GM21786 (cell line): ENCODE results near the gene MAMDC2.
A peak's percentile ranks its signal among the peaks of the same experiment; 100 is the strongest.

Source experiments
- ATAC-seq: cut with Tn5 transposase; IDR thresholded peaks from one replicate; pipeline ENCODE4 v1.9.1; 2021; ENCODE audit not compliant: unreplicated experiment

Gene MAMDC2

DNA sequence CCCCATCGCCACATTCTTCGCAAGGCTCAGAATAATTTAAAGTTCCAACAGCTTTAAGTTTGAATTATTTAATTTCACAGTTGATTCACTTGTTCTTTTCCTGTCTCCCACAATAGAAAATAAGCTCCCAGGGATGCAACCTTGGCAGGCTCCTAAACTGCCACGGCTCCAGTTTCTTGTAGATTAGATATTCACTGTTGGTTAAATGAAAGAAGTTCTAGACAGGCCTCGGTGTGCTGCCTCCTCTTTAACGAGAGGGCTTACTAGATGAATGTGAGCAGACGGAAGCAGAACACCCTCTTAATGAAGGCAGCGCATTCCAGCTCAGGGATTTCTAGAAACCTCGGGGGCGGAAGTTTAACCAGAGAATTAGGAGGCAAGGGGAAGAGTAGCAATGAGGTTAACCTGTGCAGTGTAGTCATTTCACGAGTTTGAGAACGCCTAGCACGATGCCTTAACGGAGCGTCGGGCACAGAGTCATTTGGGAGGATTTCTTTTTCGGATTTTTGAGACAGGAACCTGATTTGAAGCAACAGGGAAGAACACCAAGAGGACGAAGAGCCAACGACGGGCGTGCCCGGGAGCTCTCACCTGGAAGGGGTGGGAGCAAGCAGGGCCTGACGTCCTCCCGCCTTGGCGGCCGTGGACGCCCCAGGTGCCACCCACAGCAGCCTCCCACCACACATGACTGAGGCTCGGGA, 214.5 kb downstream of the MAMDC2 start:
- ATAC-seq, result peak; percentile 34

DNA sequence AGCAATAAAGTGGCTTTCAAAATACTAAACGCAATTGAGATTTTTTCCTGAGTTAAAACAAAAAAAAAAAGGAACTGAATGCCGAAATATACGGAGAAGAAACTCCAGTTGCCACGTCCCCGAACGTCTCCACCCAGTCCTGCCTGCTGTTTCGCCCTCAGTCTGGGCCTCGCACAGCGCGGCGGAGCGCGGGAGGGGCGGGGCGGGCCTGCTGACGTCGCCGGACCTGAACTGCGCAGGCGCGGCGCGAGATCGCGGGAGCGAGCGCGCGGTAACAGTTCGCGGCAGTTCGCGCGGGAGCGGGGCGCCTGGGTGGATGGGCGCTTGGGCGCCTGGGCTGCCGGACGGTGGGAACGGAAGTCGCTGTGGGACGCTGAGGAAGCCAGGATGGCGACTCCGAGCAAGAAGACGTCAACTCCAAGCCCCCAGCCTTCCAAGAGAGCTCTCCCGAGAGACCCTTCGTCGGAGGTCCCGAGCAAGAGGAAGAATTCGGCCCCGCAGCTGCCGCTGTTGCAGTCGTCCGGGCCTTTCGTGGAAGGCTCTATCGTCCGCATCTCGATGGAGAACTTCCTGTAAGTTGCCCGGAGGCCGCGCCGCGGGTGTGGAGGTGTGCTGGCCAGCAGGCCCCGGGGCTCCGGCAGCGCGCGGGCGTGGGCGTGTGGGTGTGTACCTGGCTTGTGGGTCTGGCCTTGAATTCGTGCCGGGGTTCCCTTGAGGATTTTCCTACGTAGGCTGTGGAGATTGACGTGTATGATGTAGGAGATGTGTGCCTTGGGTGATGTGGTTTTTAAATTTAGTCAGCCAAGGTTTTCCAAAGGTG, 215.3 kb downstream of the MAMDC2 start, which contains the start of gene SMC5:
Gene SMC5, plus strand, starts transcription at position 287 of the 820 bp plus-strand sequence. Its CDS starts 101 bp downstream, at position 388.
- peak; percentile 76 for ATAC-seq

DNA sequence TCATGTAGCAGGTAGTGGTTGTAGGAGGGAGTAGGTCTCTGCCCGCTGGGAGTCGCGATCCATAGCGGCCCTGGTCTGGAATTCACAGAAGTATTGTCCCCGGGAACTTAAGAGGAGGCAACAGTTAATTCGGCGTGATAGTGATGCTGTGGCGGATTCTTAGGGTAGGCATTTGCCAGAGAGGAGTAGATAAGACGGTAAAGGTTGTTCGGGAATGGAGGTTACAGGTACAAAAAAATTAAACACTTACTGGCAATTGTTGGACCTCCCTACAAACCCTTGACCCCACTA, 215.8 kb downstream of the MAMDC2 start:
- ATAC-seq, result no peak

DNA sequence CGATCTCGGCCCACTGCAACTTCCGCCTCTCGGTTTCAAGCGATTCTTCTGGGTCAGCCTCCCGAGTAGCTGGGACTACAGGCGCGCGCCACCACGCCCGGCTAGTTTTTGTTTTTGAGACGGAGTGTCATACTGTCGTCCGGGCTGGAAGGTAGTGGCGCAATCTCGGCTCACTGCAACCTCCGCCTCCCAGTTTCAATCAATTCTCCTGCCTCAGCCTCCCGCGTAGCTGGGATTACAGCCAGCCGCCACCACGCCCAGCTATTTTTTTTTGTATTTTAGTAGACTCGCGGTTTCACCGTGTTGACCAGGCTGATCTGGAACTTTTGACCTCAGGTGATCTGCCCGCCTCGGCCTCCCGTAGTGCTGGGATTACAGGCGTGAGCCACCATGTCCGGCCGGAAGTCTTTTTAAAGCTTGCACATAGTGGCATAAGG, 216.4 kb downstream of the MAMDC2 start:
- ATAC-seq, result no peak

DNA sequence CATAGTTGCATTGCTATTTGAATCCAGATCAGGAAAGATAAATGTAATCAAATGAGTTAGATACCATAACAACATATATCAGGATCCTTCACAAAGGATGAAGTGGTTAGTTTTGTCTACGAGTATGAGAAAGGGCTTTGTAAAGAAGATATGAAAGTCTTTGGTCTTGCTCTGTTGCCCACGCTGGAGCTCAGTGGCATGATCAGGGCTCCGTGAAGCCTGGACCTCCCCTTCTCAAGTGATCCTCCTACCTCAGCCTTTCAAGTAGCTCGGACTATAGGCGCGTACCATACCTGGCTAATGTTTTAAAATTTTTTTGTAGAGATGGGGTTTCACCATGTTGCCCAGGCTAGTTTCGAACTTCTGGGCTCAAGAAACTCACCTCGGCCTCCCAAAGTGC, 217.0 kb downstream of the MAMDC2 start:
- ATAC-seq, result peak; percentile 31

DNA sequence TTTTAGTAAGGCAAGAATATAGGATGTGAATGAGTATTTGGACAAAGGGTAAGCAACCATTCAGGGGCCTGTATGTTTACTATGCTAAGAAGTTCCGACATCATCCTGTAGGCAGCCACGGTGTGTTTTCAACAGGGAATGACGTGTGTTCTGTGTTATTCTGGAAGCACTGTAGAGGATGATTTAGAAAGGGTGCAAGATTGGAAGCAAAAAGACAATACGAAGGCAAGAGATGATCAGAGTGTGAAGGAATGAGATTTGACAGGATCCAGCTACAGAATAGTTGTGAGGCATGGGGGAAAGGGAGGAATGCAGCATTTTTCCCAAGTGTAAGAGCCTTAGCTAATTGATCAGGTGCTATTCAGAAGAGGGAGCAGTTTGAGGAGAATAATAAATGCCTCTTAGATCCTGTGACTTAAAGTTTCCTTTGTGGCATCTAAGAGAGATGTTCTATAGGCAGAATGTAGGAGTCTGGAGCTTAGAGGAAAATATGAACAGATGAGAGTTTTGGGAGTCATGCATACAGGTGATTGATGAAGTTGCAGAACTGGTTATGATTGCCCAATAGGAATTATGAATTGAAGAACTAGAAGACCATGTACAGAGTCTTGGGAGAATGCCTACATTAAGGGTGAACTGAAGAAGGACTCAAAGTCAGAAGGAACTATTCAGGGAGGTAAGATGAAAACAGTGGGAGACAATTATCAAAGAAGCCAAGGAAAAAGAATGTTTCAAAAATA, 217.7 kb downstream of the MAMDC2 start:
- ATAC-seq, result no peak

DNA sequence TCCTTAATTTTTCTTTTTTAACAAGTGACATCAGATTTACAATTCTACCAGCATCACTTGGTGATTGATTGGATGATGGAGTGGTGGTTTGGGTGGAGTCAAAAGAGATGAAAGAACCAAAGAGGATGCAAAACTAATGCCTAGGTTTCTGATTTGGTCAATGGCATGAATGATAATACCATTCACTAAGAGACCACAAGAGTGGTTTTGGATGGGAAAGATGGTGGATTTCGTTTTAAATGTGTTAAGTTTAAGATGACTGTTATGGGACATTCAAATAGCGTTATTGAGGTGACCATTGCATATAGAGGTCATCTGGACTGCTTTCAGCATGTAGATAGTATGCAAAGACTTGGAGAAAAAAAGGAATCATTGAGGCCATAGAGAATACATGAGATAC, 218.7 kb downstream of the MAMDC2 start:
- no peak for ATAC-seq

DNA sequence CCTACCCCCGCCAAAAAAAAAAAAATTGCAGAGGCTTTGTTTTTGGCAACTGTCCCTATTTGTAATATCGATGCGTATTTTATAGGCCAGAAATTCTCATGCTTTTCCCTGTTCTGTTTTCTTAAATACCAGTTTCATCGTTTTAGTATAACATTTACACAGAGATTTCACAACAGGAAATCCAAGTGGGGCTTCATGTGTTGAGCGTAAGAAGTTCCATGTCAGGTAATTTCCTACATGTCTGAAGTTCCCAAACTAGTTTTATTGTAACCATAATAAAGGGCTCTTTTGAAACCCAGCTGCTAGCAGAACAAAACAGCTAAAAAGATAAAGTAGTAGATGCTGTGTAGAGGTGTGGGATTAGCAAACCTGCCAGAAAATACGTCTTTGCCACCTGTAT, 219.3 kb downstream of the MAMDC2 start:
- no peak for ATAC-seq

DNA sequence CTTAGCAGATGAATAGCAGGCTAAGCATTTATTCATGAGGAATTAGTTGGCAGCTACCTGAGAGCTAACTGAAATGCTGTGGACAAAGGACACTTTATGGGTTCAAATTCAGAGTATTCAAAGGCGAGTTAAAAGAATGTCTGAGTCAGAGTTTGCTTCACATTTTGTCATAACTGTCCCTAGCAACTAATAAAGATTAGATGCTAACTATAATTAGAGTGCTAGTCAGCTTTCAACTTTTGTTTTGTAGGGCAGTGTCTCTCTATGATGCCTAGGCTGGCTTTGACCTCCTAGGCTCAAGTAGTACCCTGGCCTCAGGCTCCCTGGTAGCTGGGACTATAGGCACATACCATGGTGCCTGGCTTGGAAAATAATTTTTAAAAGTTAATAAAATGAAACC, 219.8 kb downstream of the MAMDC2 start:
- ATAC-seq, result no peak
